Stimulated activated CD4-positive, alpha-beta T cell treated with anti-CD3 and anti-CD28 coated beads, Interleukin-4, amount 100 ng/mL, for 24 hours (primary cell): ENCODE measurements around the gene ULK3.

Source experiments
- DNase-seq: peaks from one replicate; pipeline ENCODE4 v3.0.0-alpha.2; 2020

The ULK3 gene

DNA sequence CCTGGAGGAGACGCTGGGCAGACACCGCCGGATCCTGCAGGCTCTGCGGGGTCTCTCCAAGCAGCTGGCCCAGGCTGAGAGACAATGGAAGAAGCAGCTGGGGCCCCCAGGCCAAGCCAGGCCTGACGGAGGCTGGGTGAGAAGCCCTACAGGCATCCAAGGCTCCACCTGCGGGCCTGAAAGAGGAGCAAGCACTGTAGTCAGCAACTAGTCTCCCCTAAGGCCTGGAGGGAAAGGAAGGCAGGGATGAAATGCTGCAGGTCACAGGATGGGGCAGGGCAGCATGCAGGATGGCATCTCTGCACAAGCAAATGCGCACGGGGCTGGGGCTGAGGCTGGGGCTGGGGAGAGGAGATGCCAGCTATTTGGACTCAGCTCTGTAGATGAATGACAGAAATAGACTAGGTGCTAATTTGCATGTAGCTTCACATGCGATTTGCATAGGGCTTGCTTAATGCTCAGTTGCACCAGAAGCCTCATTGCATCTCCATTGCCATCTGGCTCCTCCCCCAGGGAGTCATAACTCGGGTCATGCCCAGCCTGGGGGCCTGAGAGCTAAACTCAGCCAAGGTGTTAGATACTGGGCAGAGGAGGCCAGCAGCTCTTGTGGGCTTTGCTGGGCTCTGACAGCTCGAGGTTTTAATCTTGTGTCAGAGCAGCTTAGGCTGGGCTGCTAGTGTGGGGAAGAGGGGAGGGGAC is 21.7 kb downstream of the ULK3 start:
- DNase-seq, result no peak

DNA sequence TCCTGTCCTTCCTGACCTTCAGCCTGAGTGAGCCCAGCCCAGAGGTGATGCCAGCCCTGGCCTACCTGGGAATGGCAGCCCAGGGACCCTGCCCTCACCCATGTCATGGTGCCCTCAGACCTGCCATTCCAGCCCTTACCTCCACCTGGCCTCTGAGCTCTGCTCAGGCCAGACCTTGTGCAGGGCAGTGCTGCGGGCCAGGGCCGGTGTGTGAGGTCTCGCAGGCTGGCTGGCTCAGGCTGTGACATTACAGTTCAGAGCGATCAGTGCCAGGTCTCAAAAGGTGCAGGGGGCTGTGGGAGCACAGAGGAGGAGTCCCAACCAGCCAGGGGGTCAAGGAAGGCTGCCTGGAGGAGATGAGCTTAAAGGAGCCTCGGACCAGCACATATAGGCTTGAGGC is 22.9 kb downstream of the ULK3 start:
- no peak for DNase-seq

DNA sequence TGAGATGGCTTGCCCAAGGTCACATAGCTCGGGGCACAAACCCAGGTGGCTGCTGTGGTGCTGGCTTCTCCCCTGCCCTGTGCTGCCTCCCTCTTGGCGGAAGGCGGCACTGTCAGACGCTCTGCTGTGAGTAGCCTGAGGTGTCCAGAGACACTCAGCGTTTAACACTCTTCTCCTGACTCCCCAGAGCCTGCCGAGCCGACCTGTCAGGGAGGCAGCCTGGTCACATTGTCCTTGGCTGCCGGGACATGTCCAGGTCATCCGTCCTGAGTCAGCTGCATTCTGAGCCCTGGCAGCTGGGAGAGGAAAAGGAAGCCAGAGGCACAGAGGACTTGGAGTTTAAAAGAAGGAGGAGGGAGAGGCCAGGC is 25.6 kb downstream of the ULK3 start:
- no peak for DNase-seq

DNA sequence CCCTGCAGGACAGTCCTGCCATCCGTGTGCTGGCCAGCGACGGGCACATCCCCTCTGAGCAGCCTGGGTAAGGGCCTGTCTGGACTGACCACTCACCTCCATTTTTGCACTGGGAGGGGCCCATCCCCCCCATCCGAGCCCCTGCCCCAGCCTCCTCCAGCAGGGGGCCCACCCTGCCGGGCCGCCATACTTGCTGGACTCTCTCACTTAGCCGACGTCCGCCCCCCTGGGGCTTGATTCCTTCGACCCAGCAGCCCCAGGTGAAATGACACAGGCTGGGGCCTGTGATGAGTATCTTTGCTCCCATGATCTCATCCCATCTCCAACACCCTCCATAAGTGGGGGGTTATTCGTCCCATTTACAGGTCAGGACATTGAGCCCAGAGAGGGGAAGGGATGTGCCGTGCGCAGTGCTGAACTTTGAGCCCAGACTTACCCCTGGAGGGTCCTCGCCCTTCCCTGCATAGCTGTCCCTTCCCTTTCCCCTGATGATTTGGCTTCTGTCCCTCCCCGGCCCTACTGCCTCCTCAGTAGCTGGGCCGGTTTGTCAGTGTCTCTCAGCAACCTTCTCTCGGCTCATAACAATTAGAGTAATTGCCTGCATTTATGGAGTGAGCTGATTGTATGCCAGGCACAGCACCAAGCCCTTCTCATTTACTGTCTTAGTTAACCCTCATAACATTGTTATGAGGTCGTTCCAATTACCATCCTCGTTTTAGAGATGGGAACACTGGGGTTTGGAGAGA is 26.2 kb downstream of the ULK3 start:
- DNase-seq, result no peak

DNA sequence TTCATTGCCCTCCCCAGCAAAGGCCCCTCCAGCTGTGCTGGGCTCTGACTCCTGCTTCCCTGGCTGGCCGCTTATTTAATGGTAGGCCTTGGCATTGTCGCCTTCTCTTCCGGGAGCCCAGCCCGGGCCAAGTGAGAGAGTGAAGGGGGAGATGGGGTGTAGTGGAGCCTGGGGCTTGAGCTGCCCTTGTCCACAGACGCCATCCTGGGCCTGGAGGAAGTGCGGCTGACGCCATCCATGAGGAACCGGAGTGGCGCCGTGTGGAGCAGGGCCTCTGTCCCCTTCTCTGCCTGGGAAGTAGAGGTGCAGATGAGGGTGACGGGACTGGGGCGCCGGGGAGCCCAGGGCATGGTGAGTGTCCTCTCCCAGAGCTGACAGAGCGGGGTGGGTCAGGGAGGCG is 27.0 kb downstream of the ULK3 start:
- DNase-seq, result no peak

DNA sequence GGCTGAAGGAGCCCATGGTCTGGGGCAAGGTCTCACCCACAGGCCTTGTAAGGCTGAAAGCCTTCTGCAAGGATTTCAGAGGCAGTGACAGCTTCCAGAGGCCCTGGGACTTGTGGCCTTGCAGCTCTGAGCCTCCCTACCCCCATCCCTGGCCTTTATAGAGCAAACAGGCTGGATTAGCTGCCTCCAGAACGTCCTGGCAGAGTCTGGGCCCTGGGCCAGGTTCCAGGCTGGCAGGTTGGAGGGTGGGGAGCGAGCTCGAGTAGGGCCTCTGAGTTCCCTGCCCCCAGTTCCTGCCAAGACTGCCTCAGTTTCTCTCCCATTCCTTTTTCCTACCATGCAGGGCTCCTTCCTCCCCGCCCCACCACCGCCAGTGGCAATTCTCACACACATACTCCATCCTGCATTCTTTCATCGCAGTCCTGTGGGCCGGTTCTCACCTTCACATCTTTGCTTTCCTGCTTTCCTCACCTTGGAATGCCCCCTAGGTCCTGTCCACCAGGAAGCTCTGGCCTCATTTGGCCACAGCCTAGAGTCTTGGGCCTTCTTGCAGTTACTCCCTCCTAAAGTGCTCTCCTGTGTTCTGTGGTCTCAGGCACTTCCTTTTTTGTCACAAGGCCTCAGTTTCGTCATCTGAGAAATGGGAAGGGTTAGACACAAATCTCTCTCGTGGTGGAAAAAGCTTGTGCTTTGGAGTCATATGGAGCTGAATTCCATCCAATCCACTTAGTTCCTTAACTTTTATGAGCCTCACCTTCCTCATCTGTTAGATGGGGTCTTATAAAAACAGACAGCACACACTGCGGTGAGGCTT is 27.6 kb downstream of the ULK3 start:
- no peak for DNase-seq

DNA sequence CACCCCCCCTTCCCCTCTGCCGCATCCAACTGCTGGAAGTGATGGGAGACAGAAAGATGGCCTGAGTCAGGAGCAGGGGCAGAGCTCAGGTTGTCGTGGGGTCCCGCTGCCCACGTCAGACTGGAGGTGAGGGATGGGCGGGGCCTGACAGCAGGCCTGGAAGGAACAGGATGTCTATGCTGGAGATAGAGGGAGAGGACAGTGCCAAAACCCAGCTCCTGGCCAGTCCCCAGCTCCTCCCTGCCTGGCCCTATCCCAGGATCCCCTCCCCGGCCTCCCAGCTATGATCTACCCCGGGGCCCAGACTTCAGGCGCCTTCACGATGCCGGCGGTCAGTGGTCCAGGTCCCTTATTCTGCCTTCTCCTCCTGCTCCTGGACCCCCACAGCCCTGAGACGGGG is 30.4 kb downstream of the ULK3 start, which contains the start of gene LMAN1L:
TSS of gene LMAN1L (plus strand) at position 303 of the 400 bp plus-strand sequence. CDS start at position 323, 20 bp downstream.
- no peak for DNase-seq

DNA sequence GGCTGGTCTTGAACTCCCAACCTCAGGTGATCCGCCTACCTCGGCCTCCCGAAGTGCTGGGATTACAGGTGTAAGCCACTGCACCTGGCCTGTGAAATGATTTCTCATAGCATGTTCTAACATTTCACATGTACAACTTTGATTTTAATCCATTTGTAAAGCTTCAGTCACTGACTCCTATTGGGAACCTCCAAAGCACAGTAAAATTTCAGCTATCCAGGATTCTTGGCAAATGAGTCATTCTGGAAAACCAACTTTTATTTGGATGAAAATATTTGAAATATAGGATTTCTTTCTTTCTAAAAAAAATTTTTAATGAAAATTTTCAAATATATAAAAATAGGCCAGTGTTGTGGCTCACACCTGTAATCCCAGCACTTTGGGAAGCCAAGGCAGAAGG is 33.0 kb downstream of the ULK3 start:
- DNase-seq, result no peak

DNA sequence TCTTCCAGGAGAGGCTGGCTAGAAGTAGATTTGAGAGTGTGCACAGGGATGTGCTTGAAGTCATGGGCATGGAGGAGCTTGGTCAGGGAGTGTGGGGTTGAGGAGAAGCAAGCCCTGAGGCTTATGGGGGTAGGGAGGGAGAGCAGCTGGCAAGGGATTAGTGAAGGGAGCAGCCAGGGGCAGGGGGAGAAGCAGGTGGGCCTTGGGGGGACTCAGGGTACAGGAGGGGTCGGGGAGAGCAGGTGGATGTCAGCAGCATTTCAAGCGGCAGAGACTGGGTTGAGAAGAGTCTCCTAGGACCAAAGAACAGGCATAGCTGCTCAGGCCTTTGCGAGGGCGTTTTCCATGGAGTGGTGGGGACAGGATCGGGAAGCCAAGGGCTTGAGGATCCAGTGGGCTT is 33.7 kb downstream of the ULK3 start:
- DNase-seq, result no peak

DNA sequence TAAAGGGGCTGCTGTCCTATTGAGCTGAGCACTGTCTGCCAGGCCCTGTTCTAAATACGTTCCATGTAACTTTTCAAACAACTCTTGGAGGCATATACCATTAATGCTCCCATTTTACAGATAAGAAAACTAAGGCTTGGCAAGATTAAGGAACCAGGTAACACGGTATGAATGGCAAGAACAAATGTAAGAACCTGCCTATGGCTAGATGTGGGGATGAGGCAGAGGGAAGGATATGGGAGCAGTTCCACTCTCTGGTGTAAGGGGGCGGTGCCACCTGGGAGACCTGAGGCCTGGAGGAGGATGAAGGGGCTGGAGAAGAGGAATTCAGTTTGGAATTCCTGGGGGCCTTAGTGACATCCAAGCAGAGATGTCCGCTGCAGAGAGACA is 34.1 kb downstream of the ULK3 start:
- DNase-seq, result no peak

DNA sequence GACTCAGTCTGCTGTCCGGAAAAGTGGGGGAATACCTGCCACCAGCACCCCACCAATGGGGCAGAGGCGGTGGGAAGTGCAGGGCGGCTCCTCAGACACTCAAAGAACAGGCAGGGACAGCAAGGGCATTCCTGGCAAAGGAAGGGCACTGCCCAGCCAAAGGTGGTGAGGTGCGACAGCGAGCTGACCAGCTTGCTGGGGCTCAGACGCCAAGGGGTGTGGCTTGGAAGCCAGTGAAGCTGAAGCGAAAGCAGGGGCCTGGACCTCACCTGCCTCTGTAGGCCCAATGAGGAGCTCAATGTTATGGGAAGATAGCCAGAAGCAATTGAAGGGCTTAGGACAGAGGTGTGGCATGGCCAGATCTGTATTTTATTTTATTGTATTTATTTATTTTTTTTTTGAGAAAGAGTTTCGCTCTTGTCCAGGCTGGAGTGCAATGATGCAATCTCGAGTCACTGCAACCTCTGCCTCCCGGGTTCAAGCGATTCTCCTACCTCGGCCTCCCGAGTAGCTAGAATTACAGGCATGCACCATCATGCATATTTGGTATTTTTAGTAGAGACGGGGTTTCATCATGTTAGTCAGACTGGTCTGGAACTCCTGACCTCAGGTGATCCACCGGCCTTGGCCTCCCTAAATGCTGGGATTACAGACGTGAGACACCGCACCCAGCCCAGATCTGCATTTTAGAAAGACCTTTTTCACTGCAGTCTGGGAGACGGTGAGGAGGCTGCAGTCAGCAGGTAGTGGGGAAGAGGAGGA is 34.7 kb downstream of the ULK3 start:
- DNase-seq, result no peak

DNA sequence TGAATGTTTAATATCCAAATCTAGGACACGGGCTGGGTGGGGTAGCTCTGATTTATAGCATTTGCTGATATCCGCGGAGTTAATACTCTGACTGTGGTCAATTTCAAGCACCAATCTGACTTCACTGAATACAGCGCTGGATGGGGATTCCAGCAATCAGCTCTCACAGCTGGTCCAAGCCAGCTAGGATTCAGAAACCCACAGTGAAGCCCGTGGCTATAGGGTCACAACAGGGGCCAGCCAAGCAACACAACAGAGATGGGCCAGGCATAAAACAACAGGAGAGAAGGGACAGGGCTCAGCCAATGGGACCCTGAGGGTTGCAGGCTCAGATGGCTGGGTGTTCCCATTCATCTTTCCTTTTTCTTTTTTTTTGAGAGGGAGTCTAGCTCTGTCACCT is 35.7 kb downstream of the ULK3 start:
- no peak for DNase-seq

DNA sequence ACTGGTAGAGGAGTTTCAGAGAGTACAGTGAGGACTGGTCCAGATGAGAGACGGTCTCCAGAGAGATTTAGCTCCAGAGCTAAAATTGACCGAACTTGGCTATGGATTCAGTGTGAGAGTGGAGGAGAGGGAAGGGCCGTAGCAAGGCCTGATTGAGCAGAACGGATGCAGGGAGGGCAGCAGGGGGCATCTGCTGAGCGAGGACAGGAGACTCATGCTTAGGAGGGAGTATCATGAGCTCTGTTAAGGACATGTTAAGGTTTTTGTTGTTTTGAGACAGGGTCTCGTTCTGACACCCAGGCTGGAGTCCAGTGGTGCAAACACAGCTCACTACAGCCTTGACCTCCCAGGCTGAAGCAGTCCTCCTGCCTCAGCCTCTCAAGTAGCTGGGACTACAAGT is 38.0 kb downstream of the ULK3 start:
- DNase-seq, result no peak

DNA sequence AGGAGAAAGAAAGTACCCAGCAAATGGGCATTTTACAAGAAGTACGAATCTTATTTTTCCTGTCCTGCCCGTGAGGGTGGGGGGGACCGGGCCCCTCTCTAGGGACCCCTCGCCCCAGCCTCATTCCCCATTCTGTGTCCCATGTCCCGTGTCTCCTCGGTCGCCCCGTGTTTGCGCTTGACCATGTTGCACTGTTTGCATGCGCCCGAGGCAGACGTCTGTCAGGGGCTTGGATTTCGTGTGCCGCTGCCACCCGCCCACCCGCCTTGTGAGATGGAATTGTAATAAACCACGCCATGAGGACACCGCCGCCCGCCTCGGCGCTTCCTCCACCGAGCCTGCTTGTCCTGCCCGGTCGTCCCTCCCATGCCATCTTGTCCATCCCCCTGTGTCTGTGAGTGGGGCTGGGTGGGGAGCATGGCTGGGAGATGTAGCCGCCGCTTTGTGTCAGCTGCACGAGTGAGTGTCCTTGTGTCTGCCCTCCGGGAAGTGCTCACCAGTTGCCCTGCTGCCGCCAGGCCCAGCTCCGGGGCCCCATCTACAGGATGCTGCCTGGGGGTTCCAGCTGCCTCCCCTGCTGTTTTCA is 40.0 kb downstream of the ULK3 start:
- no peak for DNase-seq

DNA sequence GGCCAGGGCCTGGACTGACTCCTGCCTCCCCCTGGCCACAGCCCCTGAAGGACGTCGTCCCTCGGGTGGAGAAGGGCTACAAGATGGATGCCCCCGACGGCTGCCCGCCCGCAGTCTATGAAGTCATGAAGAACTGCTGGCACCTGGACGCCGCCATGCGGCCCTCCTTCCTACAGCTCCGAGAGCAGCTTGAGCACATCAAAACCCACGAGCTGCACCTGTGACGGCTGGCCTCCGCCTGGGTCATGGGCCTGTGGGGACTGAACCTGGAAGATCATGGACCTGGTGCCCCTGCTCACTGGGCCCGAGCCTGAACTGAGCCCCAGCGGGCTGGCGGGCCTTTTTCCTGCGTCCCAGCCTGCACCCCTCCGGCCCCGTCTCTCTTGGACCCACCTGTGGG is 40.7 kb downstream of the ULK3 start:
- no peak for DNase-seq

DNA sequence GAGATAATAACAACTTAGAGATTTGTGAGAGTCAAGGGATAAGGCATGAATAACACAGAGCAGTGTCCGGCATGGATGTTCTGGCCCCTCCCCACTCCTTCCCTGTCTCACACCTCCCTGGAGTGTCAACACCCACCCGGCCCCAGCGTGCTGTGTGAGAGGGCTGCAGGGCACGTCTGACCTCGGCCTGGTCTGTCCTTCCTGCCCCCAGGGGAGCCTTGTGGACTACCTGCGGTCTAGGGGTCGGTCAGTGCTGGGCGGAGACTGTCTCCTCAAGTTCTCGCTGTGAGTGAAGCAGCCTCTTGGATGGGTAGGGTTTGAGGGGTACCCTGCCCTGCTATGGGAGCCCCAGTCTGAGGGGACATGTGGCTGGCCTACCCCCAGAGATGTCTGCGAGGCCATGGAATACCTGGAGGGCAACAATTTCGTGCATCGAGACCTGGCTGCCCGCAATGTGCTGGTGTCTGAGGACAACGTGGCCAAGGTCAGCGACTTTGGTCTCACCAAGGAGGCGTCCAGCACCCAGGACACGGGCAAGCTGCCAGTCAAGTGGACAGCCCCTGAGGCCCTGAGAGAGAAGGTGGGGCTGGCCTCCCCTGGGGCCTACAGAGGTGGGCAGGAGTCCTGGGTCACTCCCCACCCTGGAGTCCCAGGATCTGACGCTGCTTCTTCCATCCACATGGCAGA is 41.5 kb downstream of the ULK3 start:
- no peak for DNase-seq

DNA sequence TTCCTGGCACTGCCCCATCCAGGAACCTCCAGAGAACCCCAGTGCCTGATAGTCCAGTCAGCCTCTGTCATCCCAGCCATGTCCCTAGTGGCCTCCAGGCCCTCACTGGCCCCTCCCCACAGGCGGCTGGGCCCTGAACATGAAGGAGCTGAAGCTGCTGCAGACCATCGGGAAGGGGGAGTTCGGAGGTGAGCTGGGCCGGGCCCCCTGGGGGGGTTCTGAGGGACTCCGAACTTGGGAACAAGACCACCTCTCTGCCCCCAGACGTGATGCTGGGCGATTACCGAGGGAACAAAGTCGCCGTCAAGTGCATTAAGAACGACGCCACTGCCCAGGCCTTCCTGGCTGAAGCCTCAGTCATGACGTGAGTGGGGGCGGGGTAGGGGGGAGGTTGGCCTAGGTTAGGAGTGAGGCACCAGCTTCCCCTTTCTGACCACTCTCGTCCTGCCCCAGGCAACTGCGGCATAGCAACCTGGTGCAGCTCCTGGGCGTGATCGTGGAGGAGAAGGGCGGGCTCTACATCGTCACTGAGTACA is 42.3 kb downstream of the ULK3 start:
- DNase-seq, result no peak

DNA sequence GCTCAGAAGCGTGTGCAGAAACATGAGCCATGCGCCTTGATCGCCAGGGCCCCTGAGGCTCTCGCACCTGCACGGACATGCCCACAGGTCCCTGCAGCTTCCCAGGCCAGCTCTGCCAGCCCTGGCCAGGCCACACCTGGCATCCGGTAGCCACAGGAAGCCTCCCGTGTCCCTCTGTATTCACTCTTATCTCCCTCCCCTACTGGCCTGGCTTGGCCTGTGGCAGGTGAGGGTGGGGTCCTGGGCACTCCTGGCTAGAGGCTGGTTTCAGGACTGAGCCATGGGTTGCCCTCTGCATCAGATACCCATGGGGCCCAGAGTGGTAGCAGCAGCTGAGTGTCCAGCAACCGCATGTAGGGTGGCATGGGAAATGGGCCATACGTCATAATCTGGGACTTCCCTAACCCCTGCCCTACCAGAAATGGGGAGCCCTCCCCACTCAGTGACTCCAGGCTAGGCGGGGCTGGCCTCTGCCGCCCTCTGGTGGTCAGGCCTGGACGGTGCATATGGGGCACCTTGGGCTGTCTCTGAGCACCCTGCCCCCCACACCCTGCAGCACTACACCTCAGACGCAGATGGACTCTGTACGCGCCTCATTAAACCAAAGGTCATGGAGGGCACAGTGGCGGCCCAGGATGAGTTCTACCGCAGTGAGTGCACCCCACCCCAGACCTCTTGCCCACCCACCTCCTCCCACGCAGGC is 42.9 kb downstream of the ULK3 start:
- peak; percentile 87 for DNase-seq

DNA sequence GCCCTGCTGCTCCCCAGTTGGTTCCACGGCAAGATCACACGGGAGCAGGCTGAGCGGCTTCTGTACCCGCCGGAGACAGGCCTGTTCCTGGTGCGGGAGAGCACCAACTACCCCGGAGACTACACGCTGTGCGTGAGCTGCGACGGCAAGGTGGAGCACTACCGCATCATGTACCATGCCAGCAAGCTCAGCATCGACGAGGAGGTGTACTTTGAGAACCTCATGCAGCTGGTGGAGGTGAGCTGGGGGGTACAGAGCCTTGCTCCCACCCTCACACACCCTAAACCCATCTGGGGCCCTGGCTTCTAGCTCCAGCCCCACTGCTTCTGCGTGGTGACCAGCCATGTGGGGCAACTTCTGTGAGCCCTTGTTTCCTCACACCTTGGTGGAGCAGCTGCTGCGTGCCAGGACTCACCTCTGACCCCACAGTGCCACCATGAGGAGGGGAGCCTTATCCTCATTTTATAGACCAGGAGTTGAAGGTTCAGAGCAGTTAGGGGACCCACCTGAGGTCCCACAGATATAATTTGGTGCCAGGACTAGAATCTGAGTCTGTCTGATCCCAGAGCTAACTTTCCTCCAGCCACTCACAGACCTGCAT is 43.6 kb downstream of the ULK3 start:
- DNase-seq, result peak; percentile 14

DNA sequence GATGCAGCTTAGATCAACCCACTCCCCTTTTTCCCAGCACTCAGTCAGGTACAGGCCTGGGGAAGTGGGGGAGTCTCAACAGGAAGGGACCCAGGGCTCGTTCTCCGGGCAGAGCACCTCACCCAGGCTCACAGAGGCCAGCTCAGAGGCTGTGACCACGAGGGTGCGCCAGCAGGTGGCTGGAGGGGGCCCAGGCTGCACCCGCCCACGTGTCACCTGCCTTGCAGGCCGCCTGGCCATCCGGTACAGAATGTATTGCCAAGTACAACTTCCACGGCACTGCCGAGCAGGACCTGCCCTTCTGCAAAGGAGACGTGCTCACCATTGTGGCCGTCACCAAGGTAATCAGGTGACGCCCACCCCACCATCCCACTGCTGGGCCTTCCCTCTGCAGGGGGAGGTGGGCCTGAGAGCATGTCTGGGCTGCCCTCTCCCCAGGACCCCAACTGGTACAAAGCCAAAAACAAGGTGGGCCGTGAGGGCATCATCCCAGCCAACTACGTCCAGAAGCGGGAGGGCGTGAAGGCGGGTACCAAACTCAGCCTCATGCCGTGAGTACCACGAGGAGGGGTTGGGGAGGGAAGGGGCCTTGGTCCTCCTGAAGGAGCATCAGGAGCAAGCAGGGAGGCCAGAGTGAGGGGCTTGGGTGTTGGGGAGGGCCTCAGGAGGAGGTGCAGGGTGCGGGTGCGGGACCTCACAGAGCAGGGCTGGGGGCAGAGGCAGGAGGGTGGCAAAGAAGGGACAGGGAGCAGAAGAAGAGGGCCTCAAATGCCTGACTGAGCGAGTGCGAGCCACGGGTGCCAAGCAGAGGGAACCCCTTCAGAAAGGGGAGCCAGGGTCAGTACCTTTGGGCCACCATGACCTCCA is 44.3 kb downstream of the ULK3 start:
- no peak for DNase-seq
